NCI-H2227 (cell line): ENCODE data around the gene PAIP2.
"Not testable (repeated sequence)": the region's sequence is repeated elsewhere in the genome, so short reads cannot be mapped to it uniquely, and the experiment has no call there.

Experiments used
- DNase-seq: peaks from one replicate; lab custom pipeline; 2025; ENCODE audit not compliant: unreplicated experiment; lab: John Stamatoyannopoulos, UW

PAIP2 gene

DNA sequence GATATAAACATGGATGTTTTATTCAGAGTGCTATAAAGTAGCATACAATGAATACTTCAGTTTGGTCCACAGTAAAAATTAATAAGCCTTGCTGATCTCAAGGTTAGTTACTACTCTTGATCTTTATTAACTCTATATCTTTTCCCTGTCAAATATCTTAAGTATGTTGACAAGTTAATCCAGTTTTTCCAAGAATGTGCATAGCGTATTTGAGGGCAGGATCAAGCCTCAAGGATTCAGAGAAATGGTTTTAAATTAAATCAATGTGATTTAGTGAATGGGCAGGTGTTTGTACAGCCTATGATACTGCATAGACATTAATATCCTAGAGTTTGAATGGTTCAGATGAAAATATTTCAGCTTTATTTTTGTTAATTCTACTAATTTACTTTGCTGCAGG is 27.4 kb upstream of the PAIP2 start:
- DNase-seq, result no peak

DNA sequence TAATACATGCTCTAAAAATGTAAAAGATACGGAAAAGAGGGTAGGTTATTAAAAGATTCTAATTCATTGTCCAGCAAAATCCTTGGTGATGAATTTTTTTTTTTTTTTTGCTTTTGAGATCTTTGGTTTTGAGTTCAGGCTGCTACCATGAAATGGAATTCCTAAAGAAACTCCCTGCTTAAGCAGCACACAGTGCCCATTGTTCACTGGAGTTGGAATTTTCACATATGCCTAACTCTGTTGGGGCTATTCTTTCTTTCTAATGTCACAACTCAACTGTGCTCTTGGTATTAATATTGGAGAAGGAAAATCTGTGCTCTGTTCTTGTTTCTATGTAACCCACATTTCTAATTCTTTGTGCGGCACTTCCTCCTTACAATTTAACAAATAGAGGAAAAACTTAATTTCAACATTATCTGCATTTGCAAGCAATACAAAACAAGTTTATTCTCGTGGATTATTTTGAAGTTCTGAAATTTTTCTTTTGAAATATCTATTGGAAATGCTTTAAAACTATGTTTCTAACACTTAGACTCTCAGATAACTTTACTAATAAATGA is 26.5 kb upstream of the PAIP2 start:
- DNase-seq, result no peak

DNA sequence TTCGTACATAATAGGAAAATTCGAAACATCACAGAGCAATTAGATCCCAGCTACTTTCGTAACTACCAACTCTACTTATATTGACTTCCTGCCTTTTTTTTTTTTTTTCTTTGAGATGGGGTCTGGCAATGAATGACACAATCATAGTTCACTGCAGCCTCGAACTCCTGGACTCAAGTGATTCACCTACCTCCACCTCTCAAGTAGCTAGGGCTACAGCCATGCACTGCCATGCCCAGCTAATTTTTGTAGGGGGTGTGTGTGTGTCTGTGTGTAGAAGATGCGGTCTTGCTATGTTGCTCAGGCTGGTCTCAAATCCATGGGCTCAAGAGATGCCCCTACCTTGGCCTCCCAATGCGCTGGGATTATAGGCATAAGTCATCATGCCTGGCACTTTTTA is 5.8 kb upstream of the PAIP2 start:
- no peak for DNase-seq

DNA sequence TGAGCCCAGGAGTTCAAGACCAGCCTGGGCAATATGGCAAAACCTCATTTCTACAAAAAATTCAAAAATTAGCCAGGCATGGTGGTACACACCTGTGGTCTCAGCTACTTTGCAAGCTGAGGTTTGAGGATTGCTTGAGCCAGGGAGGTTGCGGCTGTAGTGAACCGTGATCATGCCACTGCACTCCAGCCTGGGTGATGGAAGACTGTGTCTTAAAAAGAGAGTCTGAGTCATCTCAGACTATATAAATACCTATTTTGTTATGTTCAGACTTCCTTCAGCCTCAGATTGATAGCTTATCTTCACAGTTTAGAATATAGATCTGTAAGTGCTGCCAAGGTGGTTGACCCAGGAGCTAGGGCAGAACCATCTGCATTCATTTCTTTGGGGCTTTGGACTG is 1.6 kb upstream of the PAIP2 start:
- DNase-seq, result no peak

DNA sequence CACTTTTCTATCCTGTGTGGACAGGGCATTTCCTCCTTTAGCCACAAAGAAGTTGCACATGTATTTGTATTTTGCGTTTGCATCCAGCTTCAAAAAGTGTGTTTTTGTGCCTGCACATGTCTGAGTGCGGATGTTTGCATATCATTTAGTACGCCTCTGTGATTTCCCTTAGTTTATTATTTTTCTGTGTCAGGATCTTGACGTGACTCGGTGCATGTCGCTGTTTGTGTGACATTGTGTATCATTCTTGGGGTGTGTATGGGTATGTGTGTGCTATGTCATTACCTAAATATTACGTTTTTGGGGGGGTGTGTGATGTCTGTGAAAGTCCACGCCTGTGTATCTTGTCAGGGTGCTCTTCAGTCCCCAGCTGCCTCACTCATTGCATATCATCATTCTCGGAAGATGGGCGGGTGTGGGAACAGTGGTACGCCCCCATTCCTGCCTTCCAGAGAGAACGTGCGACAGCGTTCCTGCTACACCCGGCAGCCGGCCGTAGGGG is 416 bp upstream of the PAIP2 start:
- no peak for DNase-seq

DNA sequence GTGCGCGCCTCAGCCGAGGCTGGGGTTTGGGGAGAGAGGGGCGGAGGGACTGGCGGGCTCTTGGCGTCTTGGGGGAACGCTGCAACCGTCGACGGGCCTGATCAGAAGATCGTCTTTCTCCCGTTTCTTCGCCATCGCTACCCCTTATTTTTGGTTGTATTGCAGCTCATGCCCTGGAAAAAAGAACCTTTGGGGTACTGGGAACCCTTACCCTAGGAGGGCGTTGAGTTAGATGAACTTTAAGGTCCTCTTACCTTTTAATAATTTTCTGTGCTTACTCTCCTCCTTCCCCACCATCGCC is 719 bp downstream of the PAIP2 start:
- DNase-seq, result no peak

DNA sequence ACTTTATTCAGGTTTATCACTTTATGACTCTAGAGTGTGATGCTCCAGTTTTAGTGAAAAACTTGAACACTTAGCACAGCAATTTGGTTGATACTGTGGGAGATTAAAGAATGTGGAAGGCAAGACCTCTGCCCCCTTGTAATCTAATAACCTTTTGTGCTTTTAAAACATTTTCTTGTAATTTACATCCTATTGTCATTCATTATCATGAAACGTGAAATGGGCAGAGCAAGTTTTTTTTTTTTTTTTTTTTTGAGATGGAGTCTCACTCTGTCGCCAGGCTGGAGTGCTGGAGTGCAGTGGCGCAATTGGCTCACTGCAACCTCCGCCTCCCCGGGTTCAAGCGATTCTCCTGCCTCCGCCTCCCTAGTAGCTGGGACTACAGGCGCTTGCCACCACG is 1.8 kb downstream of the PAIP2 start:
- no peak for DNase-seq

DNA sequence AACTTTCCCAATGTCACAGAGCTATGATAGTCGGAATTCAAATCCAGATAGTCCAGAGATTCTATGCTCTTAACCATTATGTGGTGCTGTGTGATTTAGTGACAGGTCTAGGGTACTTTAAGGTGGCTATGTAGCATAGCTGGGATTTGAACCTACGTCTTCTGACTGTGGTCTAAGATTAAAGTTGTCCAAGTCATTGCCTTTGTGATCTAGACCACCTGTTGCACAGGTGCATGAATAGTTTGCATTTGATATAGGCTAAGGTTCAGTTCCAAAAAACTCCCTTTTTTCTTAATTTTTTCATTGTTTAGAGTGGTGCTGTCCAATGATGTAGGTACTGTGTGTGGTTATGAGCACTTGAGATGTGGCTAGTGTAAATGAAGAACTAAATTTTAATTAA is 2.5 kb downstream of the PAIP2 start:
- no peak for DNase-seq

DNA sequence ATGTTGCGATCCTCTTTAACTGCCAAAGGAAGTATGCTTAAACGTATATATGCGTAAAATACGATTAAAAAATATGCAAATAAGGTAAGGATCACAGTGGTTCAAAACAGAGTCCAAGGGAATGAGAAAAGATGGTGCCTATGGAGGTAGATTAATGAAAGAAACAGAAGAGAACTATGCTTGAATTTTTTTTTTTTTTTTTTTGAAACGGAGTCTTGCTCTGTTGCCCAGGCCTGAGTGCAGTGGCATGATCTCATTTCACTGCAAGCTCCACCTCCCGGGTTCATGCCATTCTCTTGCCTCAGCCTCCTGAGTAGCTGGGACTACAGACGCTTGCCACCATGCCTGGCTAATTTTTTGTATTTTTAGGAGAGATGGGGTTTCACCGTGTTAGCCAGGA is 3.8 kb downstream of the PAIP2 start:
- DNase-seq, result not testable (repeated sequence)

DNA sequence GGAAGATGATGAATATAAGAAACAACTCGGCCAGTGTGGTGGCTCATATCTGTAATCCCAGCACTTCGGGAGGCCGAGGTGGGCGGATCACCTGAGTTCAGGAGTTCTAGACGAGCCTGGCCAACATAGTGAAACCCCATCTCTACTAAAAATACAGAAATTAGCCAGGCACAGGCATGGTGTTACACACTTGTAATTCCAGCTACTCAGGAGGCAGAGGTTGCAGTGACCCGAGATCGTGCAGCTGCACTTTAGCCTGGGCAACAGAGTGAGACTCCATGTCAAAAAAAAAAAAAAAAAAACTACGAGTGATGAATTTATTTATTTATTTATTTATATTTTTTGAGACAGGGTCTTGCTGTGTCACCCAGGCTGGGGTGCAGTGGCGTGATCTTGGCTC is 6.2 kb downstream of the PAIP2 start:
- not testable (repeated sequence) for DNase-seq

DNA sequence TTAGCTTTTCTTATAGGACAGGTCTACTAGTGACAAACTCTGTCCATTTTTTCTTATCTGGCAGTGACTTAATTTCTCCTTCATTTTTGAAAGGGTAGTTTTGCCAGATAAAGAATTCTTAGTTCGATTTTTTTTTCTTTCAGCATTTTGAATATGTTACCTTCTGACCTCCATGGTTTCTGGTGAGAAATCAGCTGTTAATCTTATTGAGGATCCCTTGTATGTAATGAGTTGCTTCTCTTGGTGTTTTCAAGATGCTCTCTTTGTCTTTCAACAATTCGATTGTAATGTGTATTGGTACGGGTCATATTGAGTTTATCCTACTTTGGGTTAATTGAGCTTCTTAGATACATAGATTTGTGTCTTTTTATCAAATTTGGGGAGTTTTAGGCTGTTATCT is 12.5 kb downstream of the PAIP2 start:
- DNase-seq, result no peak

DNA sequence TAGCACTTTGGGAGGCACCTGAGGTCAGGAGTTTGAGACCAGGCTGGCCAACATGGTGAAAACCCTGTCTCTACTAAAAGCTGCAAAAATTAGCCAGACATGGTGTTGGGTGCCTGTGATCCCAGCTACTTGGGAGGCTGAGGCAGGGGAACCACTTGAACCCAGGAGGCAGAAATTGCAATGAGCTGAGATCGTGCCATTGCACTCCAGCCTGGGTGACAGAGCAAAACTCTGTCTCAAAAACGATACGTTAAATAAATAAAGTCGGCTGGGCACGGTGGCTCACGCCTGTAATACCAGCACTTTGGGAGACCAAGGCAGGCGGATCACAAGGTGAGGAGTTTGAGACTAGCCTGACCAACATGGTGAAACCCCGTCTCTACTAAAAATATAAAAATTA is 14.2 kb downstream of the PAIP2 start:
- not testable (repeated sequence) for DNase-seq

DNA sequence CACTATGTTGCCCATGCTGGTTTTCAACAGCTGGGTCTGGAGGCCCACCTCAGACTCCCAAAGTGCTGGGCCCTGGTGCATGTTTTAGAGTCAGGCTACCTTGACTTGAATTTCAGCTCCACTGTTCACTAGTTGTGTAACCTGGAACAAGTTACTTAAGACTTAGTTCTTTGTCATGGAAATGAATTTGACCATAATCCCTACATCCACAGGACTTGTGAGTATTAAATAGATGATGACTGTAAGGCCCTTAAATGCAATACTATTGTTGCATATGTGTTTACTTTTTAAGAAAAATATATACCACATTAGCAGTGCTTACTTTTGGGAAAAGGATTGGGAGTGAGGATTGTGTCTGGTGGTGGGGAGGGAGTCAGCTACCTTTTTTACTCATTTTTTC is 16.4 kb downstream of the PAIP2 start:
- no peak for DNase-seq

DNA sequence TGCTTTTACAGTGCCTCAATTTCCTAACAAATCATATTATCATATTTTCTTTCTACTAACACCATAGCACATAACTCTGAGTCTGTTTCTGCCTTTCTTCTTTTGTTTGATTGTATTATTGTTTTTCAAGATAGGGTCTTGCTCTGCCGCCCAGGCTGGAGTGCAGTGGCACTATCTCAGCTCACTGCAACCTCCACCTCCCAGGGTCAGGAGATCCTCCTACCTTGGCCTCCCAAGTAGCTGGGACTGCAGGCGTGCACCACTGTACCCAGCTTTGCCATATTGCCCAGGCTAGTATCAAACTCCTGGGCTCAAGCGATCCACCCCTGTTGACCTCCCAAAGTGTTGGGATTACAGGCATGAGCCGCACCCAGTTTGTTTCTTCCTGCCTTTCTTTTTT is 18.7 kb downstream of the PAIP2 start:
- DNase-seq, result no peak

DNA sequence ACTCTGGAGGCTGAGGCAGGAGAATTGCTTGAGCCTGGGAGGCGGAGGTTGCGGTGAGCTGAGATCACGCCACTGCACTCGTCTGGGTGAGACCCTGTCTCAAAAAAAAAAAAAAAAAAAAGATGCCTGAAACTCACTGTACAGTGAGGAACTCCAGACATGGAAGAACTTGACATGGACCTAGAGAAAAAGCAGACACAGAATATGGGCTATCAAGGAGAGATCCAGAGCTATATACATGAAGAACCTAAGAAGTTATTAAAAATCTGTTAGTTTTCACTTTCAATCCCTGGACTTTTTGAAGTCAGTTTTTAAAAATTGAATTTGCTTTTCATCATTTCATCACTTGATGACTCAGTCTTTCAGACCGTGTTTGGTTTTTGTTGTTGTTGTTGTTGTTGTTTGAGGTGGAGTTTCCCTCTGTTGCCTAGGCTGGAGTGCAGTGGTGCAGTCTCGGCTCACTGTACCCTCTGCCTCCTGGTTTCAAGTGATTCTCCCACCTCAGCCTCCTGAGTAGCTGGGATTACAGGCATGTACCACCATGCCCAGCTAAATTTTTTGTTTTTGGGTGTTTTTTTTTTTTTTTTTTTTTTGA is 20.3 kb downstream of the PAIP2 start:
- DNase-seq, result no peak

DNA sequence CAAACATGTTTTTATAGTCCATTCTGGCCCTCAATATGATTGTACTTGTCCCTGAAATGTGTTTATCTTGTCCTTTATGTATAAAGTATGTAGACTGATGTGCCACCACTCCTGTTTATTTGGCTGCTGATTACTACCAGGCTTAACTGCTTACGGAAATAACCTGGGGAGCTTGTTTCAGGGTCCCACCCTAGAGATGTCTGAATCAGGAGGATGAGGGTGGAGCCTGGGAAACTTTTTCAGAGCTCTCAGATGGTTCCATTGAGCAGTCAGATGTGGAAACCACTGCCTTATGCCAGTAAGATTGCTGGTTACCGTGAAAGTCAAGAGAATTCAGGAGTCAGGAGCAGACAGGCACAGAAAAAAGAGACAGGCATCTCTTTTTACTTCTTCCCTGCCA is 22.3 kb downstream of the PAIP2 start:
- DNase-seq, result no peak

DNA sequence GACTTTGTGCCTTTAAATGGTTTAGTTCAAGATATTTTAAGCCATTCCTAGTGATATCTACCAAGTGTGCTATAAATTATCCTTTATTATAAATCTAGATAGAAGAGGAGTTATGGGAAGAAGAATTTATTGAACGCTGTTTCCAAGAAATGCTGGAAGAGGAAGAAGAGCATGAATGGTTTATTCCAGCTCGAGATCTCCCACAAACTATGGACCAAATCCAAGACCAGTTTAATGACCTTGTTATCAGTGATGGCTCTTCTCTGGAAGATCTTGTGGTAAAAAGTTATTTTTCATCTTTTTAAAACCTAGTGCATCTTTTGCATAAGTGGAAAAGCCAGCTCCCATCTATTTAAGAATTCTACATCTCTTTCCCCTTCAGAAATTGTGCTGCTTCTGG is 22.8 kb downstream of the PAIP2 start:
- DNase-seq, result no peak

DNA sequence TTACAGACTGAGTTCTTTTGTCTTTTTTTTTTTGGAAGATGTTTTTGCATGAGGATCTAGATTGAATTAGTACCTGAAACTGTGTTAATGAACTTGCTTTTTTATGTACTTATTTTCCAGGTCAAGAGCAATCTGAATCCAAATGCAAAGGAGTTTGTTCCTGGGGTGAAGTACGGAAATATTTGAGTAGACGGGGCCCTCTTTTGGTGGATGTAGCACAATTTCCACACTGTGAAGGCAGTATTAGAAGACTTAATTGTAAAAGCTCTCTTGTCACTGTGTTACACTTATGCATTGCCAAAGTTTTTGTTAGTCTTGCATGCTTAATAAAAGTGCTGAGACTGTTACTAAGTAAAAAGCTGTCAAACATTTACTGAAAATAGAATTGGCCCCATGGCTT is 27.0 kb downstream of the PAIP2 start:
- DNase-seq, result no peak

DNA sequence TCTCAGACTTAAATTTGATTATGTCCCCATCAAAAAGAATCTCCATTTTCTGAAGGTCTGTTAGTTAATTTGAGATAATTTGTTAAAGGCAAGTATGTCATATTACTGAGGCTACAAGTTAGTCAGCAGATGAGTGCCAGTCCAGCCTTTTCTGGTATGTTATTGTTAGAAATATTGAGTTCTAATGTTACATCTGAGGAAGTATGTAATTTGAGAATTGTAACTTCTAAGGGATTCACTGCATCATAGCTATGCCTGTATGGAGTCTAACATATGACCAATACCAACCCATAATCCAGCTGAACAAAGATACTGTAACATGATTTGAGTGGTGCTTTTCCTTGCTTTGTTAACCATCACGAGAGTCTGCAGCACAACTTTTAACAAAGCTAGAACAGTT is 27.5 kb downstream of the PAIP2 start:
- no peak for DNase-seq

DNA sequence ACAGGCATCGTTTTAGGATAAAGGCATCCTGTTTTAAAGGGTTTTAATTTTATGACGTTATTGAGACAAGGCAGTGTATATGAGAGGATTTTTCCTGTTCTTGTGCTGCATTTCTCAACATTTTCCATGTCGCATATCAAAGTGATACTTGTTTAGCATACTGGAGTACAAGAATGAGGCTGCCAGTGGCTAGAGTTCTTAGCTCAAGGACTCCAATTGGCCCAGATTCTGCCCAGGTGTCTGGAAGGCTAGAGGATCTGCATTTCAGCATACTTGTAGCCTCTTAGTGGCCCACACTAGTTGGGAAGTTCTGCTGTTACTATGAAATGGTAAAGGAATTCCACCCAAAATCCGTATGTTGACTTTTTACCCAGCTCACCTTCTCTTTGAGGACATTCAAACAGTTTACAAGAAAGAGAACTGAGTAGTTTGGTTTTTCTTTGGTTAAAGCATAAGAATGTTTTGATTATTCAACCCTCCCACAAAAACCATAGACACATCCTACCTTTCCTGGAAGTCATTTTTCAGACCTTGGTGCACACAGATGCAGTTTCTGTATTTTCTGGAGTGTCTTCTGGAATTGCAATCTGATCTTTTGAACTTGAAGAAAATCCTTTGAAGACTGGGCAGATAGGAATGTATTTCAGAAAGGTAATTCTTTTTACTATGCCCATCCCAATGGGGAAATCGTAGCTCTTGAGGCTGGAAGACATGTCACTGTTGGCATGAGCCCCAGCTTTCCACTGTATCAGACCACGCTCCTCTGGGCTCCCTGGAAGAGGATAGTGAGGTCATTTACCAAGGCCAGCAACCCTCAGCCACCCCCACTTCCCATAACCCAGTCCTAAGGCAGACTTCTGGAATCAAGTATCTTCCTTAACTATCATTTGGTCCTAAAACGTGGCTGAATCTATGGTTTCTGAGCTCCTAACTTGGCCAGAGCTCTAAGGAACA is 30.1 kb downstream of the PAIP2 start:
- DNase-seq, result no peak

DNA sequence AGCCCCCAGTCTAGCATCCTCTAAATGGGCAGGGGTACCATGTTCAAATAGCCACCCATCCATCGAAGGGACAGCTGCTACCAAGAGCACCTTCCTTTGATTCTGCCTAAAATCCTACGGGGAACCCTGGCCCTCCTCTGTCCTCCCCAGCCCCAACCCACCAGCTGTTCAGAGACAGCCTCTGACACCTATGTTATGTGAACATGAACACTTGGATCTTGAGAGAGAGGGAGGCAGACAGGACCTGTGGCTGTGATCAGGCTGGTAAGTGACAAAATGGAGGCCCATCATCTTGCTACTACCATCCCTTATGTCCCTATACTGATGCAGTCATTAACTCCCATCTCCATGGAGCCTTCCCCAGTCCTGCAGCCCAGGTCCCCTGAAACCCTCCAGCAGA is 33.3 kb downstream of the PAIP2 start:
- no peak for DNase-seq

DNA sequence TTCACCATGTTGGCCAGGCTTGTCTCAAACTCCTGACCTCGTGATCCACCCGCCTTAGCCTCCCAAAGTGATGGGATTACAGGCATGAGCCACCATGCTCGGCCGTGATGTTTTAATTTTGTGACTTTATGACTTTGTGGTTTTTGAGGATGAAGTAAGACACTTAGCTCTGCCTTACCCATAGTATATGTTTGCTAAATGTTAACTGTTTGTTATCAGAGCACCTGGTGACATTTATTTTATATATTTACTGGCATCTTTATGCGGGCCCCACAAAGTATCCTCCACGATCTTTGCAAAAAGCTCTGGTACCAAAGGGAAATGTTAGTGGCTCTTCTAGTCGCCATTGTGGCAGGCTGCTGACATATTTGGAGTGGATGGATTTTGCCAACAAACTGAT is 34.7 kb downstream of the PAIP2 start:
- DNase-seq, result no peak
